B cell (primary cell): Measurements from ENCODE around the gene THRB. TPM values are rescaled to one million over a fixed set of nuclear protein-coding genes. Genes with fewer than 3 reads are reported as not detected.

Experiments used
- ATAC-seq: fragments of 200-7000 bp; cut with Tn5 transposase; one replicate; pipeline ENCODE4 v1.10.0; 2021; ENCODE audit warnings: low read depth, mild to moderate bottlenecking, moderate number of reproducible peaks, moderate library complexity
- CTCF ChIA-PET: fragments of 350-600 bp; sonication (Branson Sonifier 250); formaldehyde crosslinking; loops from one replicate; lab custom pipeline; 2021; ENCODE audit warnings: antibody characterized with exemption, inconsistent platforms; lab: Charles Lee
- POLR2A ChIA-PET: fragments of 350-600 bp; sonication (Branson Sonifier 250); formaldehyde crosslinking; loops from one replicate; lab custom pipeline; 2021; ENCODE audit warnings: antibody characterized with exemption; lab: Charles Lee
- DNase-seq: peaks from one replicate; pipeline ENCODE4 v3.0.0; 2013
- H2AFZ ChIP-seq: 2 replicates; pipeline ENCODE4 v1.6.1; 2012; ENCODE audit warnings: mild to moderate bottlenecking, low read depth, low read length; ENCODE audit not compliant: insufficient read depth, poor library complexity, severe bottlenecking
- H3K27ac ChIP-seq, 2 donors: 1 replicate in 1 of 2; 2 replicates in 1 of 2; pipeline ENCODE4 v1.5.1; 2012 to 2013; ENCODE audit warnings: low read length in 2 of 2, mild to moderate bottlenecking in 2 of 2, moderate library complexity in 1 of 2
- H3K27me3 ChIP-seq, 4 experiments: fragments of 200-600 bp in 1 of 4; sonication (generic) in 1 of 4; replicated peaks in 1 of 4; 1 replicate in 2 of 4; 2 replicates in 2 of 4; pipeline versions ENCODE4 v1.6.1 to v1.7.0; 2013 to 2016; ENCODE audit warnings: low read length in 3 of 4, mild to moderate bottlenecking in 2 of 4, mixed read lengths in 1 of 4, moderate library complexity in 1 of 4; ENCODE audit not compliant: insufficient read depth in 4 of 4, control insufficient read depth in 3 of 4; ENCODE audit errors: control extremely low read depth in 1 of 4
- H3K36me3 ChIP-seq, 2 experiments: replicated peaks in 1 of 2; 1 replicate in 1 of 2; 2 replicates in 1 of 2; pipeline versions ENCODE4 v1.6.1 to v1.7.1; 2013; ENCODE audit warnings: low read length in 1 of 2; ENCODE audit not compliant: insufficient read depth in 2 of 2, control insufficient read depth in 1 of 2; ENCODE audit errors: control extremely low read depth in 1 of 2, extremely low read depth in 1 of 2
- H3K4me1 ChIP-seq, 2 donors: fragments of 200-600 bp in 1 of 2; sonication (generic) in 1 of 2; 1 replicate in 1 of 2; 2 replicates in 1 of 2; pipeline versions ENCODE4 v1.5.1 to v1.6.1; 2013 to 2017; ENCODE audit warnings: low read length in 2 of 2; ENCODE audit not compliant: control insufficient read depth in 2 of 2, insufficient read depth in 2 of 2
- H3K4me2 ChIP-seq: replicated peaks from 2 replicates; pipeline ENCODE3; 2012; ENCODE audit warnings: mild to moderate bottlenecking, low read depth, low read length; ENCODE audit not compliant: poor library complexity, severe bottlenecking
- H3K4me3 ChIP-seq, 5 experiments: fragments of 200-600 bp in 1 of 5; sonication (generic) in 1 of 5; 1 replicate in 3 of 5; 2 replicates in 2 of 5; pipeline versions ENCODE4 v1.5.1 to v1.7.0; 2011 to 2016; ENCODE audit warnings: low read length in 4 of 5, mild to moderate bottlenecking in 4 of 5, low read depth in 2 of 5, control low read depth in 1 of 5, moderate library complexity in 1 of 5; ENCODE audit not compliant: insufficient read depth in 1 of 5; ENCODE audit errors: control extremely low read depth in 1 of 5, extremely low read depth in 1 of 5
- H3K79me2 ChIP-seq: fragments of 200-600 bp; sonication (generic); one replicate; pipeline ENCODE4 v1.6.0; 2016; ENCODE audit warnings: low read length; ENCODE audit not compliant: control insufficient read depth, insufficient read depth
- H3K9ac ChIP-seq: fragments of 200-600 bp; sonication (generic); 2 replicates; pipeline ENCODE4 v1.6.1; 2017; ENCODE audit warnings: mild to moderate bottlenecking, low read length, moderate library complexity
- H3K9me3 ChIP-seq, 3 donors: one replicate each; pipeline versions ENCODE4 v1.6.1 to v1.7.1; 2013; ENCODE audit warnings: low read length in 2 of 3; ENCODE audit not compliant: control insufficient read depth in 2 of 3, insufficient read depth in 1 of 3; ENCODE audit errors: control extremely low read depth in 1 of 3
- H4K20me1 ChIP-seq: 2 replicates; pipeline ENCODE4 v1.6.0; 2012; ENCODE audit warnings: mild to moderate bottlenecking, low read length; ENCODE audit not compliant: insufficient read depth, control insufficient read depth, poor library complexity, severe bottlenecking
- H3K27ac Mint-ChIP-seq: one replicate; pipeline ENCODE4 v1.8.0; 2021; ENCODE audit warnings: mixed read lengths
- H3K27me3 Mint-ChIP-seq: one replicate; pipeline ENCODE4 v1.8.0; 2021; ENCODE audit warnings: mixed read lengths
- H3K4me1 Mint-ChIP-seq: one replicate; pipeline ENCODE4 v1.8.0; 2021; ENCODE audit warnings: mixed read lengths
- H3K4me3 Mint-ChIP-seq: one replicate; pipeline ENCODE4 v1.8.0; 2021; ENCODE audit warnings: mixed read lengths
- H3K9me3 Mint-ChIP-seq: one replicate; pipeline ENCODE4 v1.8.0; 2022; ENCODE audit warnings: mixed read lengths; ENCODE audit not compliant: insufficient read depth
- EZH2 ChIP-seq: IDR thresholded peaks from 2 replicates; pipeline ENCODE4 v1.6.1; 2012; ENCODE audit warnings: borderline replicate concordance, low read depth, mild to moderate bottlenecking, moderate library complexity, low read length; ENCODE audit not compliant: insufficient read depth, poor library complexity, severe bottlenecking
- WGBS: methylation state at CpG from one replicate; pipeline ENCODE4 v1.1.5; 2013; ENCODE audit warnings: missing lambda C conversion rate; ENCODE audit not compliant: insufficient coverage; 5-methylcytosine and 5-hydroxymethylcytosine counted together
- intact Hi-C: fragments of 100-400 bp; cut with micrococcal nuclease; formaldehyde crosslinking; loops from one replicate; pipeline ENCODE4 v1.10.0; 2022
- polyA plus RNA-seq: library from polyadenylated mRNA; depleted of rRNA; stranded (reverse); fragments of >200 nt; gene quantifications from 2 replicates; pipeline ENCODE4 v1.2.3, GENCODE V29; 2012
- total RNA-seq, 2 donors: library from RNA; stranded (reverse); fragments of 120-200 nt in 1 of 2; gene quantifications; 1 replicate in 1 of 2; 2 replicates in 1 of 2; pipeline versions ENCODE4 v1.2.3 to v1.2.4, GENCODE V29; 2013 to 2022
- TF ChIP-seq, protein P1 (sequence below): fragments of 200-600 bp; IDR thresholded peaks from one replicate; pipeline ENCODE4 v1.8.0; 2022; ENCODE audit warnings: antibody characterized with exemption, mild to moderate bottlenecking

The THRB gene
- total and polyA plus RNA-seq, 2 donors (not counting 1 experiment from before 2014, with no cell fraction given), result 0.86 to 1.8 TPM

DNA sequence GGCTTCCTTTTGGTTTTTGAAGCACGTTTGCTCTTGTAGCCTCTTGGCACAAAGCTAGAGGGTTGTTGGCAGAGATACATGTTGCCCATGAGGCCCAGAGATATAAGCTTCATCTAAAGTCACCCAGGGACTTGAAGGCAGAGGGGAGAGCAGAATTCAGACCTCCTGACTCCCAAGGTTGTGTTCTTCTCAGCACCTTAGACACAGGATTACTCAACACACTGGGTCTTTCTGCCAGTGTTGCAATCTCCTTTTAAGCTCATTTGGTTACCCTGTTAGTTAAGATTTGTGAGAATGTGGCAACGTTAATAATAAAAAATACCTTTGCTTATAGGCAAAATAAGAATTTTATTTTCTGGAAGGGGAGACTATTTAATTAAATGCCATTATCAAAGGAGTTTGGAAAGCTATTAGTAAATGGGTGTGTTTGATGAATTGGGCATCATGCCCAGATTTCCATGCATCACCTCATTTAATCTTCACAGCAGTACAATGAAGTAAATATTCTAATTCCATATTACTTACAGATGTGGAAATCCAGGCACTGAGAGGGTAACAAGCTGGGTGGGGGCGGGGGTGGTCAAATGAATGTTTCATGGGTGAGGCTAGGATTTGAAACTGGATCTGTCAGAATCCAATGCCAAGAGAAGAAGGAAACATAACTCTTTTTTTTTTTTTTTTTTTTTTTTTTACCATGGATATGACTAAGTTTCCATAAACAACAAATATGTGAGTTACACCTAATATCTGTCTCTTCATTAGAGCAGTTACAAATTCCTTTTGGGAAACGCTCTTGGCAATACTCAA, 366.2 kb downstream of the THRB start:
- no peaks in the 10 kb centered on the region for H3K27me3 Mint-ChIP-seq
- H2AFZ ChIP-seq, result no peak overlapping the region
- H3K79me2 ChIP-seq, result no peaks in the 10 kb centered on the region
- no peak overlapping the region for H3K4me2 ChIP-seq
- ATAC-seq (no peak), DNase-seq (no peak)
- ChIA-PET CTCF (no interaction called here), POLR2A (no interaction called here)
- no peaks in the 10 kb centered on the region for H3K9me3 Mint-ChIP-seq
- no peak overlapping the region for H3K4me3 Mint-ChIP-seq
- intact Hi-C loops, result no loop called here
- no peak overlapping the region for H3K27ac Mint-ChIP-seq
- no peaks in the 10 kb centered on the region for H3K4me1 ChIP-seq
- no peaks in the 10 kb centered on the region for H3K4me1 Mint-ChIP-seq
- H3K9me3 ChIP-seq, result no peaks in the 10 kb centered on the region
- TF ChIP-seq EZH2, result no peak
- TF ChIP-seq, protein P1, sequence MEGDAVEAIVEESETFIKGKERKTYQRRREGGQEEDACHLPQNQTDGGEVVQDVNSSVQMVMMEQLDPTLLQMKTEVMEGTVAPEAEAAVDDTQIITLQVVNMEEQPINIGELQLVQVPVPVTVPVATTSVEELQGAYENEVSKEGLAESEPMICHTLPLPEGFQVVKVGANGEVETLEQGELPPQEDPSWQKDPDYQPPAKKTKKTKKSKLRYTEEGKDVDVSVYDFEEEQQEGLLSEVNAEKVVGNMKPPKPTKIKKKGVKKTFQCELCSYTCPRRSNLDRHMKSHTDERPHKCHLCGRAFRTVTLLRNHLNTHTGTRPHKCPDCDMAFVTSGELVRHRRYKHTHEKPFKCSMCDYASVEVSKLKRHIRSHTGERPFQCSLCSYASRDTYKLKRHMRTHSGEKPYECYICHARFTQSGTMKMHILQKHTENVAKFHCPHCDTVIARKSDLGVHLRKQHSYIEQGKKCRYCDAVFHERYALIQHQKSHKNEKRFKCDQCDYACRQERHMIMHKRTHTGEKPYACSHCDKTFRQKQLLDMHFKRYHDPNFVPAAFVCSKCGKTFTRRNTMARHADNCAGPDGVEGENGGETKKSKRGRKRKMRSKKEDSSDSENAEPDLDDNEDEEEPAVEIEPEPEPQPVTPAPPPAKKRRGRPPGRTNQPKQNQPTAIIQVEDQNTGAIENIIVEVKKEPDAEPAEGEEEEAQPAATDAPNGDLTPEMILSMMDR, result no peak
- H3K36me3 ChIP-seq, result no peaks in the 10 kb centered on the region
- H3K27ac ChIP-seq, result no peak overlapping the region
- H4K20me1 ChIP-seq, result no peaks in the 10 kb centered on the region
- 100% methylated on average over 1 of the region's 4 CpGs for WGBS
- no peaks in the 10 kb centered on the region for H3K27me3 ChIP-seq
- H3K9ac ChIP-seq, result no peak overlapping the region
- H3K4me3 ChIP-seq, result no peak overlapping the region

DNA sequence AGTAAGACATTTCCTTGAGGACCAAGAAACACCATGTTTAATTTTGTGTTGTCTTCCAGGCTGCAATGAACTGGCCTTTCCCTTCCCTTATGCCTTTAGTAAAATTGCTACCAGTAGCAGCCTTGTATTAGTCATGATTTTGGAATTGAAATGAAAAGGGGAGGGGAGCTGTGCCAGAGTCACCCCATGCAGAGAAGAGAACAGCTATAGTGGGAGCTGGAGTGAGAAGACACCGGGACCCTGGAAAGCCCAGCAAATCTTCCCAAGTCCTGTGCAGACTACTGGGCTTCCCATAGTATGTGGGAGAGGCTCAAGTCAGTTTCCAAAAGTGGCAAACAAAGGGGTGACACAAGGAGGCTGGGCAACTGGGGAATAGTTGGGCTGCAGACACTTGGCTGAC, 371.1 kb downstream of the THRB start:
- Mint-ChIP-seq H3K27me3 (no peaks in the 10 kb centered on the region), H3K4me3 (no peak overlapping the region), H3K9me3 (no peaks in the 10 kb centered on the region), H3K27ac (no peak overlapping the region), H3K4me1 (no peaks in the 10 kb centered on the region)
- POLR2A ChIA-PET, result no interaction called here
- H3K9me3 ChIP-seq, result no peaks in the 10 kb centered on the region
- H3K4me1 ChIP-seq, result no peaks in the 10 kb centered on the region
- H2AFZ ChIP-seq, result no peak overlapping the region
- H3K36me3 ChIP-seq, result no peaks in the 10 kb centered on the region
- CTCF ChIA-PET, result no interaction called here
- H3K9ac ChIP-seq, result no peak overlapping the region
- no peaks in the 10 kb centered on the region for H3K79me2 ChIP-seq
- H3K4me3 ChIP-seq, result no peak overlapping the region
- WGBS, result 100% methylated on average over 1 of the region's 1 CpG
- no peak overlapping the region for H3K4me2 ChIP-seq
- no peak overlapping the region for H3K27ac ChIP-seq
- no peaks in the 10 kb centered on the region for H4K20me1 ChIP-seq
- TF ChIP-seq, protein P1, result no peak
- TF ChIP-seq EZH2, result no peak
- intact Hi-C loops, result no loop called here
- H3K27me3 ChIP-seq, result no peaks in the 10 kb centered on the region
- DNase-seq (no peak), ATAC-seq (no peak)
